K562 (cell line): ENCODE measurements around the gene VSIG4. TPM values are rescaled to one million over a fixed set of nuclear protein-coding genes. Genes with fewer than 3 reads are reported as not detected.

Experiments used
- ARID2 ChIP-seq: fragments of 450-650 bp; IDR thresholded peaks from 2 replicates; pipeline ENCODE4 v1.6.1; 2017; ENCODE audit warnings: antibody characterized with exemption, mild to moderate bottlenecking
- BRCA1 ChIP-seq, 2 experiments: fragments of 450-650 bp in 1 of 2; sonication (generic) in 1 of 2; formaldehyde crosslinking in 1 of 2; IDR thresholded peaks; 2 replicates each; pipeline versions ENCODE4 v1.5.0 to v1.6.1; 2017 to 2020; ENCODE audit warnings: mild to moderate bottlenecking in 1 of 2, missing genetic modification reagents in 1 of 2
- COPS2 ChIP-seq: fragments of 450-650 bp; conservative IDR thresholded peaks from 2 replicates; pipeline ENCODE4 v1.6.1; 2016; ENCODE audit warnings: mild to moderate bottlenecking, moderate library complexity
- CSDE1 ChIP-seq, 2 experiments: fragments of 450-650 bp; IDR thresholded peaks; 2 replicates each; pipeline ENCODE4 v1.6.1; 2016; ENCODE audit warnings: mild to moderate bottlenecking in 1 of 2
- CTBP1 ChIP-seq: fragments of 450-650 bp; IDR thresholded peaks from 2 replicates; pipeline ENCODE4 v1.6.1; 2016; ENCODE audit warnings: borderline replicate concordance
- ELF1 ChIP-seq: fragments of 200-800 bp; sonication (Bioruptor generic); IDR thresholded peaks from 2 replicates; pipeline ENCODE4 v1.6.1; 2016; ENCODE audit warnings: missing genetic modification characterization, missing compliant biosample characterization
- FIP1L1 ChIP-seq: fragments of 200-400 bp; formaldehyde crosslinking; IDR thresholded peaks from 2 replicates; pipeline ENCODE4 v1.6.1; 2018; ENCODE audit warnings: mild to moderate bottlenecking, low read depth, low read length; ENCODE audit not compliant: poor library complexity, severe bottlenecking
- GTF2F1 ChIP-seq: IDR thresholded peaks from 2 replicates; pipeline ENCODE4 v1.6.1; 2011; ENCODE audit warnings: low read depth, low read length, improper control_type of control experiment
- HMG20B ChIP-seq: fragments of 250-450 bp; sonication (Bioruptor Pico); IDR thresholded peaks from 2 replicates; pipeline ENCODE4 v1.5.0; 2021; ENCODE audit warnings: mild to moderate bottlenecking
- LCOR ChIP-seq: sonication (generic); formaldehyde crosslinking; IDR thresholded peaks from 2 replicates; pipeline ENCODE4 v1.8.0; 2022; ENCODE audit warnings: mild to moderate bottlenecking, missing genetic modification reagents
- MBD2 ChIP-seq: sonication (generic); IDR thresholded peaks from 2 replicates; pipeline ENCODE4 v1.6.1; 2016; ENCODE audit warnings: low read depth, borderline replicate concordance
- MECOM ChIP-seq: fragments of 250-450 bp; sonication (Bioruptor Pico); IDR thresholded peaks from 2 replicates; pipeline ENCODE4 v1.8.0; 2022; ENCODE audit warnings: inconsistent platforms
- NFATC3 ChIP-seq: fragments of 450-650 bp; IDR thresholded peaks from 2 replicates; pipeline ENCODE4 v1.6.1; 2017; ENCODE audit warnings: mild to moderate bottlenecking
- PHB ChIP-seq: fragments of 250-450 bp; sonication (Bioruptor Pico); IDR thresholded peaks from 2 replicates; pipeline ENCODE4 v1.5.0; 2021
- PHB2 ChIP-seq: fragments of 450-650 bp; IDR thresholded peaks from 2 replicates; pipeline ENCODE4 v1.6.1; 2017; ENCODE audit warnings: low read depth
- RFX1 ChIP-seq: fragments of 450-650 bp; IDR thresholded peaks from 2 replicates; pipeline ENCODE4 v1.6.1; 2016; ENCODE audit warnings: mild to moderate bottlenecking, moderate library complexity
- SMAD4 ChIP-seq: fragments of 250-450 bp; sonication (Bioruptor Pico); conservative IDR thresholded peaks from 2 replicates; pipeline ENCODE4 v1.8.0; 2021; ENCODE audit warnings: inconsistent platforms, mild to moderate bottlenecking, moderate library complexity
- TAL1 ChIP-seq: fragments of 450-650 bp; IDR thresholded peaks from 2 replicates; pipeline ENCODE4 v1.6.1; 2016; ENCODE audit warnings: mild to moderate bottlenecking
- ZC3H11A ChIP-seq: IDR thresholded peaks from 2 replicates; pipeline ENCODE4 v1.6.1; 2012; ENCODE audit warnings: low read depth, low read length, improper control_type of control experiment
- ZNF165 ChIP-seq: fragments of 250-450 bp; sonication (Bioruptor Pico); IDR thresholded peaks from 2 replicates; pipeline ENCODE4 v1.4.0; 2020; ENCODE audit warnings: borderline replicate concordance
- ZNF3 ChIP-seq: fragments of 250-450 bp; sonication (Bioruptor Pico); IDR thresholded peaks from 2 replicates; pipeline ENCODE4 v1.5.0; 2021; ENCODE audit warnings: mild to moderate bottlenecking, moderate library complexity
- ZNF696 ChIP-seq: fragments of 250-450 bp; sonication (Bioruptor Pico); conservative IDR thresholded peaks from 2 replicates; pipeline ENCODE4 v1.4.0; 2020; ENCODE audit warnings: mild to moderate bottlenecking, moderate library complexity
- polyA plus RNA-seq, 8 experiments: library from polyadenylated mRNA; depleted of rRNA in 4 of 8; stranded (reverse) in 5 of 8; unstranded in 3 of 8; fragments of >200 nt; fragmentation: Nextera tagmentation in 2 of 8; fragmentation: Illumina TruSeq in 1 of 8; extraction: Ambion mirVana in 2 of 8; extraction: Trizol in 1 of 8; gene quantifications; 2 replicates each; pipeline versions ENCODE4 v1.2.1 to v1.2.3, GENCODE V29; 2011 to 2014; ENCODE audit warnings: inconsistent platforms in 1 of 8, missing spikeins in 1 of 8
- total RNA-seq, 7 experiments: library from RNA; depleted of rRNA in 6 of 7; stranded (reverse); fragments of >200 nt in 6 of 7; fragmentation: Illumina TruSeq in 2 of 7; extraction: Trizol in 2 of 7; gene quantifications; 2 replicates each; pipeline versions ENCODE4 v1.2.1 to v1.2.3, GENCODE V29; 2011 to 2021; ENCODE audit warnings: low replicate concordance in 1 of 7
- TF ChIP-seq, protein P1 (sequence below): sonication (generic); formaldehyde crosslinking; IDR thresholded peaks from 2 replicates; pipeline ENCODE4 v1.8.0; 2023; ENCODE audit warnings: mild to moderate bottlenecking, missing genetic modification reagents
- TF ChIP-seq, protein P2 (sequence below): fragments of 450-650 bp; formaldehyde crosslinking; IDR thresholded peaks from 2 replicates; pipeline ENCODE4 v1.4.0; 2022; ENCODE audit warnings: mild to moderate bottlenecking, moderate library complexity
- TF ChIP-seq, protein P3 (sequence below): fragments of 250-450 bp; sonication (Bioruptor Pico); IDR thresholded peaks from 2 replicates; pipeline ENCODE4 v1.8.0; 2022; ENCODE audit warnings: inconsistent platforms

Gene VSIG4
- total and polyA plus RNA-seq, 9 of the 15 experiments (the other 6 are each of a cell fraction or from before 2014, with no cell fraction given): 0.22 to 1.6 (median 0.46) TPM; not detected in 1

DNA sequence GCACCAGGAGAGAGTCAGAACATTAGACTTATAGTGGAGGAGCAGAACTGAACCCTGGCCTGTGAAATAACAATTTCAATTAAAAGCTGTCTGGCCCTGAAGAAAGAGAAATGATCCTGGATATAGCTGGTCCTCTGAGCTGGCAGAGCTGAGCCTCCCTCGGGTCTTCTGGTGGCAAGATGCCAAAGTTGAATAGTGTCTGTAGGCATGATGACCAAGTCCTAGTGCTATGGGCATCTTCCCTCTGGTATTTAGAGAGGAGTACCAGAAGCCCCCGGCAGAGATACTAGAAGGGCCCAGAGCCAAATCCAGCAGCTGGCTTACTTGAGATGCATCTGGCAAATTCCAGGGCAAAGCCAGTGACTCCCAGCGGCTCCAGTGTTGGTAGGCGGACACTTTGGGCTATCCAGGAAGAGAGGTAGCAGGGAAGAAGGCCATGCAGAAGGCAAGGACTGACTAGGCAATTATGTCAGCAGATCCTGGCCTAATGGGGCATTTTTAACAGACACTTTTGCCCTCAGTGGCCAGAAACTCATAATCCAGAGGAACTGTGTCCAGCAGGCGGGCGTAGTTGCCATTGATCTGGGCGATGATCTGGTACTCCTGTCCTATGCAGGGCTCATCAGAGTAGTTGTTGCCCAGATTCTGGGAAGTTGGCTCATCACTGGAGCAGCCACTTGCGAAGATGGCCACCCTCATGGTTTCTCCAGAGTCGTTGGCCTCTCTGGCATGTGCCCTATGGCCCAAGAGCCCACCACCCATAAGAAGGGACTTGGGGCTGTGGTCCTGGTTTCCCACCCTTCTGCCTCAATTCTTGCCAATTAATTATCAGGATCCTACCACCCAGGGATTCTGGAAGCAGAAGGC is 17.9 kb downstream of the VSIG4 start (continued):
- TF ChIP-seq ZNF3 (CRISPR knock-in tag) (0 out of 2 replicates have a peak, but pooled peaks have one; percentile 18), MBD2 (no peak), HMG20B (CRISPR knock-in tag) (peak; percentile 67; the same call in 1 of the 2 replicates), ELF1 (tag) (no peak), COPS2 (no peak), BRCA1 (IDR thresholded peaks at IDR 0.05) (no peak), BRCA1 (CRISPR knock-in tag; IDR thresholded peaks at IDR 0.05) (no peak), ZC3H11A (no peak), LCOR (CRISPR knock-in tag) (no peak), FIP1L1 (no peak), SMAD4 (CRISPR knock-in tag) (no peak), PHB (CRISPR knock-in tag) (peak; percentile 88), GTF2F1 (no peak), ARID2 (no peak), CSDE1 (IDR thresholded peaks at IDR 0.05) (no peak), CTBP1 (no peak), RFX1 (no peak), ZNF165 (no peak), MECOM (CRISPR knock-in tag) (no peak; the same call in 1 of the 2 replicates), ZNF696 (no peak; the same call in 1 of the 2 replicates), PHB2 (no peak), NFATC3 (0 out of 2 replicates have a peak, but pooled peaks have one; percentile 19), TAL1 (no peak)
- TF ChIP-seq, protein P1, sequence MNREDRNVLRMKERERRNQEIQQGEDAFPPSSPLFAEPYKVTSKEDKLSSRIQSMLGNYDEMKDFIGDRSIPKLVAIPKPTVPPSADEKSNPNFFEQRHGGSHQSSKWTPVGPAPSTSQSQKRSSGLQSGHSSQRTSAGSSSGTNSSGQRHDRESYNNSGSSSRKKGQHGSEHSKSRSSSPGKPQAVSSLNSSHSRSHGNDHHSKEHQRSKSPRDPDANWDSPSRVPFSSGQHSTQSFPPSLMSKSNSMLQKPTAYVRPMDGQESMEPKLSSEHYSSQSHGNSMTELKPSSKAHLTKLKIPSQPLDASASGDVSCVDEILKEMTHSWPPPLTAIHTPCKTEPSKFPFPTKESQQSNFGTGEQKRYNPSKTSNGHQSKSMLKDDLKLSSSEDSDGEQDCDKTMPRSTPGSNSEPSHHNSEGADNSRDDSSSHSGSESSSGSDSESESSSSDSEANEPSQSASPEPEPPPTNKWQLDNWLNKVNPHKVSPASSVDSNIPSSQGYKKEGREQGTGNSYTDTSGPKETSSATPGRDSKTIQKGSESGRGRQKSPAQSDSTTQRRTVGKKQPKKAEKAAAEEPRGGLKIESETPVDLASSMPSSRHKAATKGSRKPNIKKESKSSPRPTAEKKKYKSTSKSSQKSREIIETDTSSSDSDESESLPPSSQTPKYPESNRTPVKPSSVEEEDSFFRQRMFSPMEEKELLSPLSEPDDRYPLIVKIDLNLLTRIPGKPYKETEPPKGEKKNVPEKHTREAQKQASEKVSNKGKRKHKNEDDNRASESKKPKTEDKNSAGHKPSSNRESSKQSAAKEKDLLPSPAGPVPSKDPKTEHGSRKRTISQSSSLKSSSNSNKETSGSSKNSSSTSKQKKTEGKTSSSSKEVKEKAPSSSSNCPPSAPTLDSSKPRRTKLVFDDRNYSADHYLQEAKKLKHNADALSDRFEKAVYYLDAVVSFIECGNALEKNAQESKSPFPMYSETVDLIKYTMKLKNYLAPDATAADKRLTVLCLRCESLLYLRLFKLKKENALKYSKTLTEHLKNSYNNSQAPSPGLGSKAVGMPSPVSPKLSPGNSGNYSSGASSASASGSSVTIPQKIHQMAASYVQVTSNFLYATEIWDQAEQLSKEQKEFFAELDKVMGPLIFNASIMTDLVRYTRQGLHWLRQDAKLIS (CRISPR knock-in tag): no peak
- TF ChIP-seq, protein P2, sequence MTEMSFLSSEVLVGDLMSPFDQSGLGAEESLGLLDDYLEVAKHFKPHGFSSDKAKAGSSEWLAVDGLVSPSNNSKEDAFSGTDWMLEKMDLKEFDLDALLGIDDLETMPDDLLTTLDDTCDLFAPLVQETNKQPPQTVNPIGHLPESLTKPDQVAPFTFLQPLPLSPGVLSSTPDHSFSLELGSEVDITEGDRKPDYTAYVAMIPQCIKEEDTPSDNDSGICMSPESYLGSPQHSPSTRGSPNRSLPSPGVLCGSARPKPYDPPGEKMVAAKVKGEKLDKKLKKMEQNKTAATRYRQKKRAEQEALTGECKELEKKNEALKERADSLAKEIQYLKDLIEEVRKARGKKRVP (CRISPR knock-in tag): peak; percentile 55
- TF ChIP-seq, protein P3, sequence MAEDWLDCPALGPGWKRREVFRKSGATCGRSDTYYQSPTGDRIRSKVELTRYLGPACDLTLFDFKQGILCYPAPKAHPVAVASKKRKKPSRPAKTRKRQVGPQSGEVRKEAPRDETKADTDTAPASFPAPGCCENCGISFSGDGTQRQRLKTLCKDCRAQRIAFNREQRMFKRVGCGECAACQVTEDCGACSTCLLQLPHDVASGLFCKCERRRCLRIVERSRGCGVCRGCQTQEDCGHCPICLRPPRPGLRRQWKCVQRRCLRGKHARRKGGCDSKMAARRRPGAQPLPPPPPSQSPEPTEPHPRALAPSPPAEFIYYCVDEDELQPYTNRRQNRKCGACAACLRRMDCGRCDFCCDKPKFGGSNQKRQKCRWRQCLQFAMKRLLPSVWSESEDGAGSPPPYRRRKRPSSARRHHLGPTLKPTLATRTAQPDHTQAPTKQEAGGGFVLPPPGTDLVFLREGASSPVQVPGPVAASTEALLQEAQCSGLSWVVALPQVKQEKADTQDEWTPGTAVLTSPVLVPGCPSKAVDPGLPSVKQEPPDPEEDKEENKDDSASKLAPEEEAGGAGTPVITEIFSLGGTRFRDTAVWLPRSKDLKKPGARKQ: no peak
